ENCODE data around the gene CFDP1.

The CFDP1 gene

GRCh38 chr16:75262104-75262799 is 171.1 kb downstream of the CFDP1 start:
- DNase-seq, result no peak

DNA sequence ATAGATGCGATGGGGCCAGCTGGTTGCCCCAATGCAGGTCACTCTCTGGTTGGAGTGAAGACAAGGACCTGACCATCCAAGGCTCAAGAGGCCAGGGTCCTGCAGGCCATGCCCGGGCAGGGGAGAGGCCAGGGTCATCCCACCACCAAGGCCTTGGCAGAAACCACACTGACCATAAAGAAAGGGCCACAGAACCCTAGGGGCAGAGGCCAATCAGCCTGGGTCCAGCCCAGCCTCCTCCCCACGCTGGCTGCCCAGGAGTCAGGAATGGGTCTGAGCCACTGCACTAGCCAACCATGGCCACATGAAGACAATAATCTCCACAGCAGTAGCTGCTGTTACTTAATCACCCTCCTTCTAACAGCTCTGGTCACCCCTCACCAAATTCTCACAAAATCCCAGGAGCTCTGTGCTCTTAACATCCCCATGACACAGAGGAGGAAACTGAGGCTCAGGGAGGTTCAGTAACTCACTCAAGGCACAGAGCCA is 171.7 kb downstream of the CFDP1 start:
- DNase-seq, result no peak

GRCh38 chr16:75260851-75261589 is 172.3 kb downstream of the CFDP1 start:
- DNase-seq, result no peak

DNA sequence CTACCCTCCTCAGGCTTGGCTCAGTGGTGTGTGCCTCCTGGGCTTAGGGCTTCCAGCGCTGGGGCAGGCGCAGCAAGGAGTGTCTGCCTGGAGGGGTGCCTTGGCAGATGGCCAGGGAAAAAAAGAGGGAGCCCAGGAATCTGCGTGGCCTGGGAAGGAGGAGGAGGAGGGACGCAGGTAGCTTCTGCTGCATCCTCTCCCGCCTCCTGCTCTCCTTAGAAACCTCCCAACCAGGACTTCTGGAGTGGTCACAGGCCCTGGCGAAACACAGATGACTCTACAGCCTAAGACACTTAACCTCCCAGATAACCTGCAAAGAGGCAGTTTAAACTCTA is 174.5 kb downstream of the CFDP1 start:
- DNase-seq, result no peak

DNA sequence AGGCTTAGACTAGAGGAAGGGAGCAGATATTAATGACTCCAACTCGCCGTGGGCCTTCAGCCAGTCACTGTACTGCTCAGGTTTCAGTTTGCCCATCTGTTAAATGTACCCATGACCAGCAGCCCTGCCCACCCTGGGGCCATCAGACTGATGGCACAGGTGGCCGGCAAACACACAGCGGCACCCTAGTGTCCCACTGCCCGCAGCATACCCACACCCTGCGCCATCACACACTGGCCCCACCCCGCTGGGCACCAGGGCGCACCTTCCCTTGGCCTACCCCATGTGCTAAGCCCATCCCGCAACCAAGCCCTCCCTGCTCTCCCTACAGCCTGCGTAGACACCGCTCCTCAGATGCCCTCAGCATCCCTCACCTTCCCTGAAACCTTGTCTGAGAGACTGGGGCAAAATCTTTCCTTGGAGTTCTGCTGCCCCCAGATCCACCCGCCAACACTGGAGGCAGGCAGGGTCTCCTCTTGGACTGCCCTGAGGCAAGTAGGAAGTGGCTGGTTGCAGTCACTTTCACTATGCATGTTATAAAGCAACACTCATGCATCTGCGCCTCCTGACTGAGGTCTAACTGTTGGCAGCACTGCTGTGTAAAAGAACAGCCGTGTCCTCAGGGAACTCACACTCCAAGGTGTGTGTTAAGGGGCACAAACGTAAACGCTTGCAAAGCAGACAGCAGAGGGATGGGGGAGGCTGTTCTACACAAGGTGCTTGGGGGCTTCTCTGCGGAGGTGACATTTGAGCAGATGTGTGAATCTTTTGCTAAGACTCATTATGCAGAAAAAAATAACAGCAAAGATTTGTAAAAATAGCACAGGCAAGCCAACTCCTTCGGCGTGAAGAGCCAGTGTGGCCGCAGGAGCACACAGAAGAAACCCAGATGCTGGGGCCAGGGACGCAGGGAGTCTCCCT is 175.2 kb downstream of the CFDP1 start:
- no peak for DNase-seq

DNA sequence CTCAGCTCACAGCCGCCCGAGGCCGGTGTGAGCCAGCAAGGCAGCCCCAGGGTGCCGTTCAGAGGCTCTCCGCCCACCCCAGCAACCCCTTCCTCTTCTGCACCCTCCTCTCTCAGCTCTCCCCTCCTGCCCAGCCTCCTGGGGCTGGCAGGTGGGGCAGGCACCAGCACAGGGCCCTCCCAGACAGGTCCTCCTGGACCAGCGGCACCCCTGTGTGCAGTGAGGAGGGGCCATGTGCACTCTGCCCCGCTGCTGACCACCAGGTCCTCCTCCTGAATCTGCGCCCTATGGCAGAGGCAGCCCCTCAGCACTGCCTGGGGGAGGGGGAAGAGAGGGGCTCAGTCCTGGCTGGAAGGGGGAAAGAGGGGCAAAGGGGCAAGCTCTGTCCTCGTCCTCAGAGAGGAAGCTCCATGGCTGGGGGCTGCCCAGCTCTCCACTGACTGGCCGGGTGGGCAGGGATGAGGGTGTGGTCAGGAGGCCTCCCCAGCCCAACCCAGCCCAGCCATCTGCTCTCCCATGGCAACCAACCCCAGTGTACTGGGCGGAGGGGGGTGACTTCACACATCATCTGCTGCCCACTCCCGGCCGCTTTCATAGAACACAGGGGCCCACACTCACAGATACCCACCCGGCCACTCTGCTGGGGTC is 176.5 kb downstream of the CFDP1 start:
- no peak for DNase-seq

DNA sequence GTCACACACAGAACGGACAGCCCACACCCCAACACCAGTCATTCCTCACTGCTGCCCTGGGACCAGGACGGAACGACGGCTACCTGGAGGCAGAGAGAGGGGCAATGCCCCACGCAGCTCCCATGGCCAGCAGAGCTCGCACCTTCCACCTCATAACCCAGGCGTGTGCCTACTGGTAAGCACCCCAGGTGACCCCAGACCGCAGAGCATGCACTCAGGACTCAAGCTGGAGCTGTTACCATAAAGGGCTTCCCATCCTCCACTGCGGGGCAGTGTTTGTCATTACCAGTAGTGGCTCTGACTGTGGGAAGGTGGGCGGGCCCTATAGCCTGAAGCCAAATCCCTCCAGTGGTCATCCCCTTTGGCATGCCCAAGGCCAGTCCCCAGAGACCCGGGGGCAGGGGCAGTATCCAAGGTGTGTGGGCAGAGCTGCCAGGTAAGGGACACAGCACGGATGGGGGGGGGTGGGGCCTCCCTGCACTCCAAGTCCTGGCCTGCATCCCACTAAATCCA is 177.2 kb downstream of the CFDP1 start:
- DNase-seq, result no peak

- no peak for DNase-seq
Observed at GRCh38 chr16:75254359-75254837, 178.9 kb downstream of the CFDP1 start.

DNA sequence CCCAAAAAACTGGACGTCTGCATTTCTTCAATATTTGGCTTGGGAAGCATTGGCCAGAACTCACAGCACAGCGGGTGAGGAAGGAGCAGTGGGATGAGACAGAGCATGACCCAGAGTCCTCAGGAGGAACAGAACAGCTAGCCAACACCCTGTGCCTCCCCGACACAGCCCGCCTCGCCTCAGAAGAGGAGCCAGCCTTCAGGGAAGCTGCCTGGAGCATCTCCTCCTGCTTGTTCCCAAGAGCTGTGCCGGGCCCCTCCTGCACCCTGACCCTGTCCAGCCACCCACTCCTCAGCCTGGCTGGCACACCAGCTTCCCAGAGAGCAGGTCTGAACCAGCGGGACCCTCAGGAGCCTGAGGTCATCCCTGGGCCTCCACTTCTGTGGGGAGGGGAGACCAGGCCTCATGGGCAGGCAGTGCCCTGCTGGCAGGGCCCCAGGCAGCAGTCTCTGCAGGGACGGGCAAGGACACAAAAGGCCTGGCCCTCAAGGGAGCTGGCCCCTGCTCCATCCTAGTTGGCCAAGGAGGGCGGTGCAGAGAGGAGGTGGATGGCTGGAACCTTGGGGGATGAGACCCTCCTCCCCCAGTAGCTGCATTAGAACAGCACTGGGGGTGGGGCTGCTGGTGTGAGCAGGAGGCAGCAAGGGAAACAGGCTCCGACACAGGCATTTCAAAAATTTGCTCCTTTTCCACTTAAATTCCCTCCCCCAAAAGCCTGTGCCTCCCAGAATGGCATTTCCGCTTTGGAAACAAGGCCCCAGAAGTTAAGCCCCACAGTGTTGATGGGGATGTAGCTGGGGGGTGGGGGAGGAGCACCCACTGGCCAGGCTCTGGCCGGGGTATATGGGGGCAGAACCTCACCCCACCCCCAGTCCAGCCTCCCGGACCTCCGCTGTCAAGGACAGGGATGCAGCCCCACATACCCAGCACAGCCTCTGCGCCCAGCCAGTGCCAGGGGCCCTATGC is 180.1 kb downstream of the CFDP1 start:
- no peak for DNase-seq

- DNase-seq, result no peak
Observed at GRCh38 chr16:75252049-75252864, 181.0 kb downstream of the CFDP1 start.

GRCh38 chr16:75251280-75252048 is 181.8 kb downstream of the CFDP1 start, which contains the start of gene BCAR1:
TSS of gene BCAR1 (minus strand) at chr16:75251624. CDS start at chr16:75251482, 142 bp downstream.
- peak; percentile 74 for DNase-seq

GRCh38 chr16:75250809-75251279 is 182.5 kb downstream of the CFDP1 start:
- DNase-seq, result no peak

DNA sequence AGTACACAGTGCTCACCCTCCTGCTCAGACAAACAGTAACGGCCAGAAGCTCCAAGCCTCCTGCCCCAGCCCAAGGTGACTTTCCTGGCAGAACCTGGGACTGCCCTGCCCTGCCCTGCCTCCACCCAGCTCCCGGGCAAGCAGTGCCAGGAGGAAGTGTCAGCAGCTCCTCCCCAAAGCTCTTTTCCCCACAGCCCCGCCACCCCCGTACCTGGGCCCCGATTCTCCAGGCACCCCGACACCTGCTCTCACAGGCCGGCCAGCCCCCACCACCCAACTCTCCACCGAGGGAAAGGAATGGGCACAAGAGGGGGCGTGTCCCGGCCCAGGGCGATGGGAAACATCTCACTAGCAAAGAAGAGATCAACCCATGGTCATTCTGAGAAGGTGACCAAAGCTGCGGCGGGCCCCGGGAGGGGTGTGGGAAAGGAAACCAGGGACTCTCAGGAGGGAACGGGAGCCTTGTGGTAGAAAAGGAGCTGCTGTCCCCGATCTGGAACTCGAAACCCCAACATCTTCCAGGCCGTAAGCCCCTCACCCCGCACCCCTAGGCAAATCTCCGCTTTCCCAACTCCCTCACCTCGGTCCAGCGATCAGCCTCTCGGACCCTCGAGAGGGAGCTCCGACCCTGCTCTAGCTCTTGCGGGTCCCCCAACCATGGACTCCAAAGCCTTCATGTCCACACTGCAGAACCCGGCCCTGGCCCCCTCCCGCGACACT is 183.1 kb downstream of the CFDP1 start:
- no peak for DNase-seq

DNA sequence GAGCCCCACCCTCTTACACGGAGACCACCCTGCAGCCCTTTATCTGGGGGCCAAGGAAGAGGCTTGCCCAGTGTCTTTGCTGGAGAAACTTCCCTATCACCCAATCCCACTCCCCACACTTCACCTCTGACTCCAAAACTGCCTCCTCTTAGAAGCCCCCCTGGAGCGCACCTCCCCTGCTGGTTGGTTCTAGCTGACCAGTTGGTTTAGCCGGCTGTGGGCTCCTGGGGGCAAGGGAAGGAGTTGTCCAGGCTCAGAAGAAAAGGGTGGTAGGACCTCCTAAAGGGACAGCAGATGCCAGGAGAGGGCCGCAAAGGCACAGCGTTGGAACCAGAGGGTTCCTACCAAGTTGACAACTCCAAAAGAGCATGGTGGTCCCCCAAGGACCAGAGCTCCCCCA is 183.9 kb downstream of the CFDP1 start:
- DNase-seq, result no peak

GRCh38 chr16:75248536-75249380 is 184.5 kb downstream of the CFDP1 start:
- no peak for DNase-seq

DNA sequence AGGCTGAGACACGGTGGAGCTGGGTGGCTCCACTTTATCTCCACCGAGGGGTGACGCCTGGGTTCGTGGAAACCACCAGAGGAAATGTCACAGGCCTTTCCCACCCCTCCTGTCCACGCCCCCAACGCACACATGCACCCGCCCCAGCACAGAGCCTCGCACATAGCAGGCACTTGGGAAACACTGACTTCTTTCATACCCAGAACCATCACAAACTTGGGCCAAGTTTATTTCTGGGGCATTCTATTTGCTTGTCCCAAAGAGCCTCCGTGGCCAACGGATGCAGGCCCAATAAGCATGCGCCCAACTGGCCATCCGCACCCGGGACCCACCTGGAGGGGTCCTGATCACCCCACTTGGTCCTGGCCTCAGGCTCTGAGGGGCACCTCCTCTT is 185.2 kb downstream of the CFDP1 start:
- DNase-seq, result no peak

GRCh38 chr16:75247249-75247648 is 186.1 kb downstream of the CFDP1 start:
- no peak for DNase-seq

Data from T1000 (cell line).